ENCODE results near the gene RFNG.

GRCh38 chr17:82001571-82002056, 50.0 kb downstream of the RFNG start:
- TF ChIP-seq POLR2A (IDR thresholded peaks at IDR 0.05; ENCODE audit: low read depth, low read length), result no peak
- TF ChIP-seq RFX5 (IDR thresholded peaks at IDR 0.05; ENCODE audit: low read depth, low read length), result no peak
- no peak for TF ChIP-seq NFE2L2 (IDR thresholded peaks at IDR 0.05; ENCODE audit: low read depth, low read length)
- no peak for TF ChIP-seq CTCF (conservative IDR thresholded peaks at IDR 0.05; ENCODE audit: low read depth, low read length)
- TF ChIP-seq MAFK (IDR thresholded peaks at IDR 0.05; ENCODE audit: low read depth, low read length), result no peak
- TF ChIP-seq, protein P1, sequence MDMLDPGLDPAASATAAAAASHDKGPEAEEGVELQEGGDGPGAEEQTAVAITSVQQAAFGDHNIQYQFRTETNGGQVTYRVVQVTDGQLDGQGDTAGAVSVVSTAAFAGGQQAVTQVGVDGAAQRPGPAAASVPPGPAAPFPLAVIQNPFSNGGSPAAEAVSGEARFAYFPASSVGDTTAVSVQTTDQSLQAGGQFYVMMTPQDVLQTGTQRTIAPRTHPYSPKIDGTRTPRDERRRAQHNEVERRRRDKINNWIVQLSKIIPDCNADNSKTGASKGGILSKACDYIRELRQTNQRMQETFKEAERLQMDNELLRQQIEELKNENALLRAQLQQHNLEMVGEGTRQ (IDR thresholded peaks at IDR 0.05; ENCODE audit: low read depth, low read length), result no peak
- TF ChIP-seq SMC3 (IDR thresholded peaks at IDR 0.05; ENCODE audit: low read depth, low read length), result no peak
- no peak for TF ChIP-seq RAD21 (IDR thresholded peaks at IDR 0.05; ENCODE audit: low read length)
- no peak for TF ChIP-seq RCOR1 (IDR thresholded peaks at IDR 0.05; ENCODE audit: insufficient replicate concordance, low read length)
- TF ChIP-seq, protein P2, sequence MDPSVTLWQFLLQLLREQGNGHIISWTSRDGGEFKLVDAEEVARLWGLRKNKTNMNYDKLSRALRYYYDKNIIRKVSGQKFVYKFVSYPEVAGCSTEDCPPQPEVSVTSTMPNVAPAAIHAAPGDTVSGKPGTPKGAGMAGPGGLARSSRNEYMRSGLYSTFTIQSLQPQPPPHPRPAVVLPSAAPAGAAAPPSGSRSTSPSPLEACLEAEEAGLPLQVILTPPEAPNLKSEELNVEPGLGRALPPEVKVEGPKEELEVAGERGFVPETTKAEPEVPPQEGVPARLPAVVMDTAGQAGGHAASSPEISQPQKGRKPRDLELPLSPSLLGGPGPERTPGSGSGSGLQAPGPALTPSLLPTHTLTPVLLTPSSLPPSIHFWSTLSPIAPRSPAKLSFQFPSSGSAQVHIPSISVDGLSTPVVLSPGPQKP (IDR thresholded peaks at IDR 0.05; ENCODE audit: borderline replicate concordance, low read depth, low read length), result no peak
- TF ChIP-seq MAZ (IDR thresholded peaks at IDR 0.05; ENCODE audit: borderline replicate concordance, low read depth, low read length), result no peak
